Measurements from ENCODE around the gene SMARCB1.

- TF ChIP-seq, protein P1, sequence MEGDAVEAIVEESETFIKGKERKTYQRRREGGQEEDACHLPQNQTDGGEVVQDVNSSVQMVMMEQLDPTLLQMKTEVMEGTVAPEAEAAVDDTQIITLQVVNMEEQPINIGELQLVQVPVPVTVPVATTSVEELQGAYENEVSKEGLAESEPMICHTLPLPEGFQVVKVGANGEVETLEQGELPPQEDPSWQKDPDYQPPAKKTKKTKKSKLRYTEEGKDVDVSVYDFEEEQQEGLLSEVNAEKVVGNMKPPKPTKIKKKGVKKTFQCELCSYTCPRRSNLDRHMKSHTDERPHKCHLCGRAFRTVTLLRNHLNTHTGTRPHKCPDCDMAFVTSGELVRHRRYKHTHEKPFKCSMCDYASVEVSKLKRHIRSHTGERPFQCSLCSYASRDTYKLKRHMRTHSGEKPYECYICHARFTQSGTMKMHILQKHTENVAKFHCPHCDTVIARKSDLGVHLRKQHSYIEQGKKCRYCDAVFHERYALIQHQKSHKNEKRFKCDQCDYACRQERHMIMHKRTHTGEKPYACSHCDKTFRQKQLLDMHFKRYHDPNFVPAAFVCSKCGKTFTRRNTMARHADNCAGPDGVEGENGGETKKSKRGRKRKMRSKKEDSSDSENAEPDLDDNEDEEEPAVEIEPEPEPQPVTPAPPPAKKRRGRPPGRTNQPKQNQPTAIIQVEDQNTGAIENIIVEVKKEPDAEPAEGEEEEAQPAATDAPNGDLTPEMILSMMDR (conservative IDR thresholded peaks at IDR 0.05): no peak
- TF ChIP-seq EZH2 (IDR thresholded peaks at IDR 0.05; ENCODE audit: low read depth): no peak
Observed at GRCh38 chr22:23884140-23884539, 97.4 kb downstream of the SMARCB1 start.
